Endothelial cell of umbilical vein (primary cell): Measurements from ENCODE around the gene RIMBP2. TPM values are rescaled to one million over a fixed set of nuclear protein-coding genes. Genes with fewer than 3 reads are reported as not detected.

ENCODE experiments used
- BruUV-seq: library from RNA; stranded (reverse); fragments of 400-500 nt; replicated peaks from 2 replicates; lab custom pipeline; 2021; lab: Mats Ljungman, UMichigan
- CTCF ChIA-PET: fragments of 300-600, 350-600 bp; sonication (Branson Sonifier 250); formaldehyde crosslinking; loops from one replicate; lab custom pipeline; 2021; ENCODE audit warnings: antibody characterized with exemption, inconsistent platforms; lab: Charles Lee
- POLR2A ChIA-PET: fragments of 300-600, 350-600 bp; sonication (Branson Sonifier 250); formaldehyde crosslinking; loops from one replicate; lab custom pipeline; 2021; ENCODE audit warnings: antibody characterized with exemption, inconsistent platforms; lab: Charles Lee
- DNase-seq: peaks from one replicate; pipeline ENCODE4 v3.0.0-alpha.2; 2011; ENCODE audit warnings: low read depth, low spot score
- FAIRE-seq: peaks from 2 replicates; lab custom pipeline; 2011; peaks lifted over from hg19 to GRCh38; lab: Jason Lieb, UNC
- H2AFZ ChIP-seq: 2 replicates; pipeline ENCODE4 v1.6.0; 2012; ENCODE audit warnings: low read depth, low read length, control low read depth, inconsistent platforms
- H3K27ac ChIP-seq: 2 replicates; pipeline ENCODE4 v1.5.1; 2011; ENCODE audit warnings: low read depth, mild to moderate bottlenecking, control low read depth, low read length, moderate library complexity; ENCODE audit not compliant: insufficient read depth
- H3K27me3 ChIP-seq, 2 experiments: 2 replicates each; pipeline versions ENCODE4 v1.6.0 to v1.6.1; 2011; ENCODE audit warnings: low read length in 2 of 2, mixed read lengths in 1 of 2; ENCODE audit not compliant: control insufficient read depth in 2 of 2, insufficient read depth in 2 of 2
- H3K36me3 ChIP-seq, 2 experiments: 2 replicates in 1 of 2; 3 replicates in 1 of 2; pipeline ENCODE4 v1.5.1; 2011; ENCODE audit warnings: low read length in 2 of 2, mild to moderate bottlenecking in 1 of 2, moderate library complexity in 1 of 2; ENCODE audit not compliant: control insufficient read depth in 2 of 2, insufficient read depth in 2 of 2; ENCODE audit errors: extremely low read depth in 1 of 2
- H3K4me1 ChIP-seq: 3 replicates; pipeline ENCODE4 v1.5.1; 2011; ENCODE audit warnings: mild to moderate bottlenecking, low read length; ENCODE audit not compliant: control insufficient read depth, insufficient read depth; ENCODE audit errors: extremely low read depth
- H3K4me2 ChIP-seq: 2 replicates; pipeline ENCODE4 v1.6.1; 2011; ENCODE audit warnings: low read length, control low read depth, mixed read lengths; ENCODE audit not compliant: insufficient read depth
- H3K4me3 ChIP-seq, 3 experiments: fragments of 200-600 bp in 1 of 3; sonication (generic), shearing (Covaris generic) in 1 of 3; replicated peaks in 1 of 3; 2 replicates each; pipeline ENCODE4 v1.5.1; 2011 to 2016; ENCODE audit warnings: control low read depth in 3 of 3, low read length in 3 of 3, mild to moderate bottlenecking in 2 of 3, inconsistent platforms in 1 of 3, low read depth in 1 of 3, moderate library complexity in 1 of 3; ENCODE audit not compliant: insufficient read depth in 1 of 3
- H3K79me2 ChIP-seq: 2 replicates; pipeline ENCODE4 v1.6.0; 2012; ENCODE audit warnings: low read length, inconsistent platforms; ENCODE audit not compliant: control insufficient read depth, insufficient read depth
- H3K9ac ChIP-seq: replicated peaks from 2 replicates; pipeline ENCODE3; 2011; ENCODE audit warnings: low read length, control low read depth; ENCODE audit not compliant: insufficient read depth; ENCODE audit errors: extremely low read depth
- H3K9me1 ChIP-seq: replicated peaks from 3 replicates; pipeline ENCODE4 v1.6.0; 2011; ENCODE audit warnings: mild to moderate bottlenecking, low read length; ENCODE audit not compliant: control insufficient read depth, insufficient read depth; ENCODE audit errors: extremely low read depth
- H3K9me3 ChIP-seq: replicated peaks from 2 replicates; pipeline ENCODE4 v1.5.1; 2012; ENCODE audit warnings: low read length, inconsistent platforms; ENCODE audit not compliant: control insufficient read depth, insufficient read depth
- H4K20me1 ChIP-seq: replicated peaks from 2 replicates; pipeline ENCODE3; 2011; ENCODE audit warnings: mild to moderate bottlenecking, low read length; ENCODE audit not compliant: control insufficient read depth, insufficient read depth; ENCODE audit errors: extremely low read depth
- EZH2 ChIP-seq: IDR thresholded peaks from 2 replicates; pipeline ENCODE4 v1.6.1; 2012; ENCODE audit warnings: borderline replicate concordance, low read depth, mild to moderate bottlenecking, moderate library complexity, low read length, inconsistent platforms; ENCODE audit not compliant: severe bottlenecking
- FOS ChIP-seq: IDR thresholded peaks from 2 replicates; pipeline ENCODE4 v1.6.1; 2011; ENCODE audit warnings: mild to moderate bottlenecking, low read length, moderate library complexity, borderline replicate concordance; ENCODE audit not compliant: insufficient read depth
- GATA2 ChIP-seq: IDR thresholded peaks from 2 replicates; pipeline ENCODE4 v1.7.0; 2011; ENCODE audit warnings: low read depth, mild to moderate bottlenecking, moderate library complexity, mixed read lengths, low read length; ENCODE audit not compliant: insufficient read length, insufficient read depth
- JUN ChIP-seq: IDR thresholded peaks from 2 replicates; pipeline ENCODE4 v1.6.1; 2011; ENCODE audit warnings: borderline replicate concordance, low read depth; ENCODE audit not compliant: insufficient read length, insufficient read depth
- MYC ChIP-seq: IDR thresholded peaks from one replicate; pipeline ENCODE4 v1.6.1; 2011; ENCODE audit warnings: mild to moderate bottlenecking, low read depth, low read length
- POLR2A ChIP-seq: IDR thresholded peaks from 2 replicates; pipeline ENCODE4 v1.6.1; 2012; ENCODE audit warnings: low read depth, mild to moderate bottlenecking, control low read depth, low read length
- POLR2AphosphoS5 ChIP-seq: IDR thresholded peaks from 2 replicates; pipeline ENCODE4 v1.6.1; 2012; ENCODE audit warnings: low read depth, mild to moderate bottlenecking, control low read depth, low read length, moderate library complexity; ENCODE audit not compliant: insufficient read depth
- dilution Hi-C: fragments of 300-500 bp; cut with MboI; formaldehyde crosslinking; loops from one replicate; pipeline ENCODE4 v1.15.0; 2019; ENCODE audit warnings: low sequenced_read_pairs; ENCODE audit not compliant: extremely low pct_ligation_motif_present
- intact Hi-C: fragments of 100-400 bp; cut with micrococcal nuclease; formaldehyde crosslinking; loops from one replicate; pipeline ENCODE4 v1.10.0; 2022
- polyA plus RNA-seq, 4 experiments: library from polyadenylated mRNA; depleted of rRNA in 3 of 4; stranded (reverse) in 3 of 4; unstranded in 1 of 4; fragments of >200 nt; gene quantifications; 2 replicates each; pipeline versions ENCODE4 v1.2.1 to v1.2.3, GENCODE V29; 2011 to 2012; ENCODE audit warnings: missing spikeins in 1 of 4
- total RNA-seq: library from RNA; stranded (reverse); gene quantifications from 2 replicates; pipeline ENCODE4 v1.2.3, GENCODE V29; 2021
- TF ChIP-seq, protein P1 (sequence below): IDR thresholded peaks from 2 replicates; pipeline ENCODE4 v1.6.1; 2011; ENCODE audit not compliant: insufficient read depth, insufficient read length
- TF ChIP-seq, protein P2 (sequence below), 2 donors: IDR thresholded peaks; 1 replicate in 1 of 2; 2 replicates in 1 of 2; pipeline ENCODE4 v1.5.1; 2011; ENCODE audit warnings: low read length in 2 of 2, mild to moderate bottlenecking in 2 of 2, moderate library complexity in 2 of 2, control low read depth in 1 of 2, inconsistent platforms in 1 of 2, low read depth in 1 of 2; ENCODE audit not compliant: insufficient read depth in 1 of 2; ENCODE audit errors: extremely low read depth in 1 of 2

Gene RIMBP2
- total and polyA plus RNA-seq, 2 donors (not counting 3 experiments of a cell fraction or from before 2014, with no cell fraction given), result 0.04 TPM; not detected in 1

DNA sequence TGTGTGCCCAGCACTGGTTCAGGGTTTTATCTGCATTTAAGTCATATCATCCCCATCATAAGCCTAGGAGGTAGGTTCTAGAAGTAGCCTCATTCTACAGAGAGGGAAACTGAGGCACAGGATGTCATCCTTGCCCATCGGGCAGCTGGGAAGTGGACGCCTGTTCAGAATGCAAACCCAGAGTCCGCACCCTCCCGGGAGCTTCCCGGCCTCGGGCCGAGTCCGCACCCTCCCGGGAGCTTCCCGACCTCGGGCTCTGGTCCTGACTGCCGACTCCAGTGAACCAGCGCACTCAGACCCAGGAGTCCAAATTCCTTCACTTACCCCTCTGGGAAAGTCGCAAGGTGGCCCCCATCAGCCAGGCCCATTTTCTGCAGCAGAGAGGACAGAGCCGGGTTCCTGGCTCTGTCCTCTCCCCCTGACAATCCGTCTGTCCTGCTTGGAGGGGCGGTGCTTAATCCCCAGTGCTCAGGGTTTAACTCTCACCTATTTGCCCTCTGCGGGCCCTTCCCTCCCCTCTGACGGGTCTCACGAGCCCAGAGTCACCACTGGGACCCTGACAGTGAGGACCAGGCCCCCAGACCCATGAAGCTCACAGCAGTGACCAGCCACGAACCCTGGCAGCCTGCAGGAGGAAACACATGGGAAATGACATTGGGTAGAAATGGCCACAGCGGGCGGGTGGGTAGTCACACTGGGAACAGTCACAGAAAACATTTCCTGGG, 236.5 kb downstream of the RIMBP2 start:
- Histone ChIP-seq H3K27me3 (no peaks in the 10 kb centered on the region), H3K4me2 (no peak overlapping the region), H2AFZ (no peak overlapping the region), H4K20me1 (no peaks in the 10 kb centered on the region), H3K9me3 (peaks cover 7% of the 10 kb centered on the region), H3K4me3 (no peak overlapping the region), H3K4me1 (no peaks in the 10 kb centered on the region), H3K9ac (no peak overlapping the region), H3K27ac (no peak overlapping the region), H3K9me1 (no peaks in the 10 kb centered on the region), H3K79me2 (no peaks in the 10 kb centered on the region), H3K36me3 (no peaks in the 10 kb centered on the region)
- ChIA-PET CTCF (no interaction called here), POLR2A (no interaction called here)
- no TSS peak for BruUV-seq
- dilution Hi-C loops, result no loop called here
- no peak for FAIRE-seq
- intact Hi-C loops, result no loop called here
- DNase-seq, result no peak
- TF ChIP-seq GATA2 (no peak), FOS (no peak), JUN (no peak), POLR2A (no peak), POLR2AphosphoS5 (no peak), MYC (no peak), EZH2 (no peak)
- TF ChIP-seq, protein P1, sequence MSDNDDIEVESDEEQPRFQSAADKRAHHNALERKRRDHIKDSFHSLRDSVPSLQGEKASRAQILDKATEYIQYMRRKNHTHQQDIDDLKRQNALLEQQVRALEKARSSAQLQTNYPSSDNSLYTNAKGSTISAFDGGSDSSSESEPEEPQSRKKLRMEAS, result no peak
- TF ChIP-seq, protein P2, sequence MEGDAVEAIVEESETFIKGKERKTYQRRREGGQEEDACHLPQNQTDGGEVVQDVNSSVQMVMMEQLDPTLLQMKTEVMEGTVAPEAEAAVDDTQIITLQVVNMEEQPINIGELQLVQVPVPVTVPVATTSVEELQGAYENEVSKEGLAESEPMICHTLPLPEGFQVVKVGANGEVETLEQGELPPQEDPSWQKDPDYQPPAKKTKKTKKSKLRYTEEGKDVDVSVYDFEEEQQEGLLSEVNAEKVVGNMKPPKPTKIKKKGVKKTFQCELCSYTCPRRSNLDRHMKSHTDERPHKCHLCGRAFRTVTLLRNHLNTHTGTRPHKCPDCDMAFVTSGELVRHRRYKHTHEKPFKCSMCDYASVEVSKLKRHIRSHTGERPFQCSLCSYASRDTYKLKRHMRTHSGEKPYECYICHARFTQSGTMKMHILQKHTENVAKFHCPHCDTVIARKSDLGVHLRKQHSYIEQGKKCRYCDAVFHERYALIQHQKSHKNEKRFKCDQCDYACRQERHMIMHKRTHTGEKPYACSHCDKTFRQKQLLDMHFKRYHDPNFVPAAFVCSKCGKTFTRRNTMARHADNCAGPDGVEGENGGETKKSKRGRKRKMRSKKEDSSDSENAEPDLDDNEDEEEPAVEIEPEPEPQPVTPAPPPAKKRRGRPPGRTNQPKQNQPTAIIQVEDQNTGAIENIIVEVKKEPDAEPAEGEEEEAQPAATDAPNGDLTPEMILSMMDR (IDR thresholded peaks at IDR 0.05; ENCODE audit: extremely low read depth in 1 of 2, insufficient read depth in 1 of 2, low read depth in 1 of 2, low read length in 2 of 2), result no peak
